Measurements from ENCODE around the gene MYO7B. TPM values are rescaled to one million over a fixed set of nuclear protein-coding genes. Genes with fewer than 3 reads are reported as not detected.

MYO7B gene
- polyA plus RNA-seq, 2 of the 4 experiments (the other 2 are of a cell fraction), result 0.04 to 0.09 TPM

GRCh38 chr2:127638361-127639110, 103.1 kb downstream of the MYO7B start:
- Histone ChIP-seq H3K9me3 (no peaks in the 10 kb centered on the region), H3K27ac (peak overlapping the region; percentile 58 to 75), H3K4me2 (0 out of 3 replicates have a peak overlapping the region, but pooled peaks have one; percentile 43), H3K4me1 (peaks cover 15% of the 10 kb centered on the region), H3K4me3 (no peak overlapping the region)
- peak in 1 of 2 experiments; percentile 8; a peak in 3 of 6 replicates for ATAC-seq
- POLR2A ChIA-PET, result interaction anchor here (0.8 kb wide), 1 partner anchor 12 kb away, joined by 4 read pairs; no protein-coding TSS in a partner anchor
- 90% methylated on average over 19 of the region's 23 CpGs for WGBS (ENCODE audit: missing lambda C conversion rate)
- no peak for TF ChIP-seq REST (IDR thresholded peaks at IDR 0.05)
- TF ChIP-seq RFX5 (IDR thresholded peaks at IDR 0.05), result no peak
- TF ChIP-seq CHD2 (IDR thresholded peaks at IDR 0.05; ENCODE audit: low read length, partially characterized antibody), result no peak
- TF ChIP-seq NPAS2 (CRISPR knock-in tag; IDR thresholded peaks at IDR 0.05; ENCODE audit: borderline replicate concordance), result no peak
- no peak for TF ChIP-seq FOSL2 (IDR thresholded peaks at IDR 0.05)
- TF ChIP-seq FOSL2 (CRISPR knock-in tag; IDR thresholded peaks at IDR 0.05), result no peak
- TF ChIP-seq TP53 (CRISPR knock-in tag; IDR thresholded peaks at IDR 0.05), result no peak
- no peak for TF ChIP-seq FOXS1 (CRISPR knock-in tag; IDR thresholded peaks at IDR 0.05)
- no peak for TF ChIP-seq RNF2 (IDR thresholded peaks at IDR 0.05; ENCODE audit: borderline replicate concordance, low read depth)
- no peak for TF ChIP-seq TFCP2L1 (CRISPR knock-in tag; IDR thresholded peaks at IDR 0.05)
- TF ChIP-seq HOXB5 (CRISPR knock-in tag; IDR thresholded peaks at IDR 0.05), result no peak
- TF ChIP-seq BCL3 (IDR thresholded peaks at IDR 0.05), result no peak
- no peak for TF ChIP-seq NR3C1 (IDR thresholded peaks at IDR 0.05)
- no peak for FAIRE-seq
- CTCF ChIA-PET, result interaction anchor here (0.6 to 6.4 kb wide), 5 partner anchors 12 to 58 kb away, joined by 3 to 44 read pairs (median 3); partner anchors contain the start of gene LIMS2
- DNase-seq (ENCODE audit: low read depth in 1 of 2, low spot score in 1 of 2), result no peak

GRCh38 chr2:127639111-127639474, 103.6 kb downstream of the MYO7B start:
- ATAC-seq (no peak), DNase-seq (ENCODE audit: low read depth in 1 of 2, low spot score in 1 of 2) (no peak), FAIRE-seq (no peak)
- no peak overlapping the region for H3K4me3 ChIP-seq
- ChIA-PET CTCF (interaction anchor here (0.6 to 6.4 kb wide), 4 partner anchors 11 to 57 kb away, joined by 3 to 44 read pairs (median 4); partner anchors contain the start of gene LIMS2), POLR2A (no interaction called here)
- H3K9me3 ChIP-seq, result no peaks in the 10 kb centered on the region
- no peak overlapping the region for H3K4me2 ChIP-seq
- TF ChIP-seq ZSCAN20 (CRISPR knock-in tag; IDR thresholded peaks at IDR 0.05), result no peak
- TF ChIP-seq HOXB5 (CRISPR knock-in tag; IDR thresholded peaks at IDR 0.05), result no peak
- TF ChIP-seq SREBF2 (IDR thresholded peaks at IDR 0.05), result no peak
- TF ChIP-seq BCL3 (IDR thresholded peaks at IDR 0.05), result no peak
- no peak for TF ChIP-seq CBX2 (IDR thresholded peaks at IDR 0.05; ENCODE audit: borderline replicate concordance, low read depth)
- no peak for TF ChIP-seq HES2 (IDR thresholded peaks at IDR 0.05)
- TF ChIP-seq CBX8 (IDR thresholded peaks at IDR 0.05), result no peak
- TF ChIP-seq REST (IDR thresholded peaks at IDR 0.05), result no peak
- TF ChIP-seq RAD21 (conservative IDR thresholded peaks at IDR 0.05 in 1 of 2, IDR thresholded peaks at IDR 0.05 in 1 of 2), result no peak
- TF ChIP-seq EHF (CRISPR knock-in tag; IDR thresholded peaks at IDR 0.05), result no peak
- 91% methylated on average over 13 of the region's 13 CpGs for WGBS (ENCODE audit: missing lambda C conversion rate)
- peak overlapping the region in 1 of 2 experiments; percentile 75; a peak in 4 of 6 replicates for H3K27ac ChIP-seq
- peaks cover 15% of the 10 kb centered on the region for H3K4me1 ChIP-seq

Measured in A549 (cell line).